D721Med (cell line): ENCODE measurements around the gene GIPC1.

Experiments
- DNase-seq: peaks from one replicate; pipeline ENCODE4 v3.0.0; 2011; ENCODE audit warnings: low spot score; ENCODE audit not compliant: insufficient read length
- FAIRE-seq: peaks from 2 replicates; lab custom pipeline; 2011; peaks lifted over from hg19 to GRCh38; lab: Jason Lieb, UNC
- TF ChIP-seq, protein P1 (sequence below): IDR thresholded peaks from 2 replicates; pipeline ENCODE4 v1.5.1; 2012; ENCODE audit warnings: mild to moderate bottlenecking, control low read depth; ENCODE audit not compliant: insufficient read depth; ENCODE audit errors: missing control alignments

GIPC1 gene

DNA sequence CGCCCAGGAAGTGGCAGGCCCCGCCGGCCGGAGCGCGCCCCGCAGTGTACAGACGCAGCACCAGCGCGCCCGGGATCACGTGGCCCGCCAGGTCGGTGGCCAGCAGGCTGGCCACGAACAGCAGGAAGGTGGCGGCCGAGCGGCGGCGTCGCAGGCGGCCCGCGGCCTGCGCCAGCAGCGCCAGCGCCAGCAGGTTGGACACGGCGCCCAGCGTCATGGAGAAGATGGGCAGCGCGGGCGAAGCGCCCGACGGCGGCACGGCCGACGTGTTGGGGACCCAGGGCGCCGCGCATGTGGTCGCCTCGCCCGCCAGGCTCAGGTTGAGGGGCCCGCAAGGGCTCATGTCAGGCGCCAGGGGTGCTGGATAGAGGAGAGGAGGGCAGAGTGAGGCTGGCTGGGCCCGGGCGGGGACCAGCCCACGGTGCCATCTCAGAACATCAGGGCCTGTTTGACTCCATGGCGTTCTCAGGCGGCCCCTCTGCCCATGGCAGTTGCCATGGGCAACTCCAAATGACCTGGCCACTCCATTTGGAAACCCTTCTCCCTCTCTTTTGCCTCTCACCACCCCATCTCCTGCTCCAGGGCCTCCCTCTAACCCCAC is 21.8 kb downstream of the GIPC1 start:
- TF ChIP-seq, protein P1, sequence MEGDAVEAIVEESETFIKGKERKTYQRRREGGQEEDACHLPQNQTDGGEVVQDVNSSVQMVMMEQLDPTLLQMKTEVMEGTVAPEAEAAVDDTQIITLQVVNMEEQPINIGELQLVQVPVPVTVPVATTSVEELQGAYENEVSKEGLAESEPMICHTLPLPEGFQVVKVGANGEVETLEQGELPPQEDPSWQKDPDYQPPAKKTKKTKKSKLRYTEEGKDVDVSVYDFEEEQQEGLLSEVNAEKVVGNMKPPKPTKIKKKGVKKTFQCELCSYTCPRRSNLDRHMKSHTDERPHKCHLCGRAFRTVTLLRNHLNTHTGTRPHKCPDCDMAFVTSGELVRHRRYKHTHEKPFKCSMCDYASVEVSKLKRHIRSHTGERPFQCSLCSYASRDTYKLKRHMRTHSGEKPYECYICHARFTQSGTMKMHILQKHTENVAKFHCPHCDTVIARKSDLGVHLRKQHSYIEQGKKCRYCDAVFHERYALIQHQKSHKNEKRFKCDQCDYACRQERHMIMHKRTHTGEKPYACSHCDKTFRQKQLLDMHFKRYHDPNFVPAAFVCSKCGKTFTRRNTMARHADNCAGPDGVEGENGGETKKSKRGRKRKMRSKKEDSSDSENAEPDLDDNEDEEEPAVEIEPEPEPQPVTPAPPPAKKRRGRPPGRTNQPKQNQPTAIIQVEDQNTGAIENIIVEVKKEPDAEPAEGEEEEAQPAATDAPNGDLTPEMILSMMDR, result no peak
- DNase-seq, result no peak
- FAIRE-seq, result no peak

DNA sequence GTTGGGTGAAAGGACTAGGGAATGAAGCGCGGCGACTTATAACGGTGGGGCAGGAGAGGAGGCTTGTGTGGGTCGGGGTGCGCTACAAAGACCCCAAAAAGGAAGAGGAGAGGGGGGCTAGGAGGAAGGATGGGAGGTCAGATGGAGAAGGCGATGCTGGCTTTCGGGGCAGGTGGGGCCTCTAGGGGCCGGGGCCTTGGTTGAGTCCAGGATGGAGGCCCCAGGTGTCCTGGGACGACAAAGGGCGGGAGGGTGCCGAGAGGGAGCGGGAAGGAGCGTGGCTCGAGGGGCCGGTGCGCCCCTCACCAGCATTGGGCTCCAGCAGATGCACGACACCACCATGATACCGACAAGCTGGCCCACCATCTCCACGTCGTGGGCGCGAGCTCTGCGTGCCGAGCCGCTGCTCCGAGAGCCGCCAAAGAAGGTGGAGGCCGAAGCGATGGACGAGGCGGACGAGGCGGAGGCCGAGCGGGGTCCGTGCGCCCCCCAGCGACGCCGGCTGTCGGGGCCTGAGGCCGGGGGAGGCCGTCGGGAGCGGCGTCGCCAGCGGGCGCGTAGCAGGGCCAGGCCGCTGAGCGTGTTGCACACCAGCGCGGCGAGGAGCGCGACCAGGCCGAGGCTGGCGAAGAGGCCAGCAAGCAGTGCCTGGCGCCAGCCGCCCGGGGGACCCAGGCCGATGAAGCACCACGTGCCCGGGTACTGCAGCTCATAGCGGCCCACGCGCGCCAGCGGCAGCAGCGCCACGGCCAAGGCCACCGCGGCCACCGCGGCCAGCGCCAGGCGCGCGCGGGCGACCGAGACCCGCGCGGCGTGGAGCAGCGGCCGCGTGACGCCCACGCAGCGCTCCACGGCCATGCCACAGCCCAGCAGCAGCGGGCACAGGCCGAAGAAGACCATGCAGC is 22.6 kb downstream of the GIPC1 start:
- TF ChIP-seq, protein P1, result no peak
- no peak for DNase-seq
- no peak for FAIRE-seq

DNA sequence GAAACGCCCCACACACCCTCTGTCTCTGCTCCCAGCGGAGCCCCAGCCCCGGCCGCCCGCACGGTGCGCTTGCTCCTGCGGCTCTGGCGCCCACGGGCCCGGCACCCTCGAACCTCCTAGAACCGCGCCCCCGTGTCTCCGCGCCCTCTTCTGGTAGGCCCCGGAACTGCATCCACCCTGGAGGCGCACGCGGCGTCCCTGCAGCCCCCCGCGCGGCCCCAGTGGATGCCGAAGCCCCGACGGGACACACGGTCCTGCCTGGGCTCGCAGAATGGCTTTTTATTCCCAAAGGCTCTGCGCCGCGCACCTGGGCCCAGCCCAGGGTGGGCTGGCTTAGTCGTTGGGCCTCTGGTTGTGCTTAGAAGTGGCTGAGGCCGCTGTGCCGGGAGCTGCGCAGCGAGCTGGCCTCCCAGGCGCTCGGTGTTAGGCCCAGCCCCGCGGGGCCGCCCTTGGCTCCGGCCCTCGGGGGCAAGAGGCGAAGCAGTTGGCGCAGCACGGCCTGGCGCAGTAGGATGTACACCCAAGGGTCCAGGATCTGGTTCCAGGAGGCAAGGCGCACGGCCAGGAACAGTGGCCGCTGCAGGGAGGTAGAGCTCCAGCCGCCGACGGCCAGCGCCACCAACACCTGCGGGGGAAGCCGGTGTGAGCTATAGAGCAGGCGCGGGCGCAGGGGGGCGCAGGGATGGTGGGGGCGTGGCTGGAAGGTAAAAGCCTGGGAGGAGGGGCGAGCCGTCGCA is 23.6 kb downstream of the GIPC1 start:
- TF ChIP-seq, protein P1, result peak; percentile 59
- DNase-seq (peak; percentile 95), FAIRE-seq (no peak)

DNA sequence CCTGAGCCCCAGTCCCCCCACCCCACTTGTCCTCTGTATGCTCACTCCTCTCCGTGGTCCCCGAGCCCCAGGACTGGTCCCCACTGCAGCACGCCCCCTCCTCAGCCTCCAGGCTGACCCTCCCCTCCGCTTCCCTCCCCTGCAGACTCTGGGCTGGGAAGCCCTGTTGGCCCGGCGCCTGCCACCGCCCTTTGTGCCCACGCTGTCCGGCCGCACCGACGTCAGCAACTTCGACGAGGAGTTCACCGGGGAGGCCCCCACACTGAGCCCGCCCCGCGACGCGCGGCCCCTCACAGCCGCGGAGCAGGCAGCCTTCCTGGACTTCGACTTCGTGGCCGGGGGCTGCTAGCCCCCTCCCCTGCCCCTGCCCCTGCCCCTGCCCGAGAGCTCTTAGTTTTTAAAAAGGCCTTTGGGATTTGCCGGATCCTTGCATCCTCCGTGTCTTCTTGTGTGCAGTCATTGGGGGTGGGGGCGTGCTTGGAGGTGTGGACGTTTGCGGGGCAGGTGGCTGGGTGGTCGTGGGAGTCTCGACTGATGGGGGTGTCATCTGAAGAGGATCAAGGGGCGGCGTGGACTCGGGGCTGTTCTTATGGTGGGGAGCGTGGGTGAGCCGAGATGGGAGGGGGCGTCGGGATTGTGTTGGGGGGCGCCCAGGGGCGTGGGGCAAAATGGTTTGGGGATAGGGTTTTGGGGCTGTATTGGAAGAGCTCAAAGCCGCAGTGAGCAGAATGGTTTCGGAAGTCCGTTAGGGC is 24.3 kb downstream of the GIPC1 start:
- TF ChIP-seq, protein P1, result no peak
- DNase-seq (no peak), FAIRE-seq (no peak)

DNA sequence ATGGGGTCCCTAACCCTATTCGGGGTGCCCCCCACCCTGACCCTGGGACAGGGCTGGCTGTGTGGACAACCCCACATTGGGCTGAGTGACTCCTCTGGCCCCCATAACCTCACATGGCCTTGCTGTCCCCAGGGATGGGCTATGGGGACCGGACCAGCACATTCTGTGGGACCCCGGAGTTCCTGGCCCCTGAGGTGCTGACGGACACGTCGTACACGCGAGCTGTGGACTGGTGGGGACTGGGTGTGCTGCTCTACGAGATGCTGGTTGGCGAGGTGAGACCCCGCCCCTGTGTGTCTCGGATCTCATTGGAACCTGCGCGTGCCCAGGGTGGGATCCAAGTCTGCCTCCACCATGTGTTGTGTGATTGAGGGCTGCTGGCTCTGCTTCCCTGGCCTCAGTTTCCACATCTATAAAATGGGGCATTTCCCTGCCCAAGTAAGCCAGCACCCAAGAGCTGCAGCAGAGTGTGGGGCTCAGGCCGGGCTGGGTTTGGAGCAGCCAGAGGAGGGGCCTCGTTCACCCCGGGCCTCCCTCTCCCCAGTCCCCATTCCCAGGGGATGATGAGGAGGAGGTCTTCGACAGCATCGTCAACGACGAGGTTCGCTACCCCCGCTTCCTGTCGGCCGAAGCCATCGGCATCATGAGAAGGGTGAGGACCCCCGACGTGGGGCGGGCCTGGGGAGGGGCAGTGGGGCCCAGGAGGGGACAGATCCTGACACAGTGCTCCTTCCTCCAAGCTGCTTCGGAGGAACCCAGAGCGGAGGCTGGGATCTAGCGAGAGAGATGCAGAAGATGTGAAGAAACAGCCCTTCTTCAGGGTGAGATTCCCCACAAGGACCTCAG is 25.7 kb downstream of the GIPC1 start:
- no peak for FAIRE-seq
- TF ChIP-seq, protein P1, result no peak

DNA sequence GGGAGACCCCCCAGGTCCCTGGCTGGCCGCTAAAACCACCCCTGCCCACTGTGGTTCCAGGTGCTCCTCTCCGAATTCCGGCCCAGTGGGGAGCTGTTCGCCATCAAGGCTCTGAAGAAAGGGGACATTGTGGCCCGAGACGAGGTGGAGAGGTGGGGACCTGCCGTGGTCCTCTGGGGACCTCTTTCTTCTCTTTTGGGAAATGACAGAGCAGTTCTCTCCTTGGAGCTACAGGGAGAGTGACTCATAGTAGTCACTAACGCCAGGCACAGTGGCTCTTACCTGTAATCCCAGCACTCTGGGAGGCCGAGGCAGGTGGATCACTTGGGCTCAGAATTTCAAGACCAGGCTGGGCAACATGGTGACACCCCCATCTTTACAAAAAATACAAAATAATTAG is 28.1 kb downstream of the GIPC1 start:
- DNase-seq (no peak), FAIRE-seq (no peak)
- TF ChIP-seq, protein P1, result no peak

More for the DNA sequence above, 25.7 kb downstream of the GIPC1 start:
- DNase-seq, result no peak
